Measurements from ENCODE around the gene CCR5AS.
"Not testable (repeated sequence)": the region's sequence is repeated elsewhere in the genome, so short reads cannot be mapped to it uniquely, and the experiment has no call there.

The CCR5AS gene

DNA sequence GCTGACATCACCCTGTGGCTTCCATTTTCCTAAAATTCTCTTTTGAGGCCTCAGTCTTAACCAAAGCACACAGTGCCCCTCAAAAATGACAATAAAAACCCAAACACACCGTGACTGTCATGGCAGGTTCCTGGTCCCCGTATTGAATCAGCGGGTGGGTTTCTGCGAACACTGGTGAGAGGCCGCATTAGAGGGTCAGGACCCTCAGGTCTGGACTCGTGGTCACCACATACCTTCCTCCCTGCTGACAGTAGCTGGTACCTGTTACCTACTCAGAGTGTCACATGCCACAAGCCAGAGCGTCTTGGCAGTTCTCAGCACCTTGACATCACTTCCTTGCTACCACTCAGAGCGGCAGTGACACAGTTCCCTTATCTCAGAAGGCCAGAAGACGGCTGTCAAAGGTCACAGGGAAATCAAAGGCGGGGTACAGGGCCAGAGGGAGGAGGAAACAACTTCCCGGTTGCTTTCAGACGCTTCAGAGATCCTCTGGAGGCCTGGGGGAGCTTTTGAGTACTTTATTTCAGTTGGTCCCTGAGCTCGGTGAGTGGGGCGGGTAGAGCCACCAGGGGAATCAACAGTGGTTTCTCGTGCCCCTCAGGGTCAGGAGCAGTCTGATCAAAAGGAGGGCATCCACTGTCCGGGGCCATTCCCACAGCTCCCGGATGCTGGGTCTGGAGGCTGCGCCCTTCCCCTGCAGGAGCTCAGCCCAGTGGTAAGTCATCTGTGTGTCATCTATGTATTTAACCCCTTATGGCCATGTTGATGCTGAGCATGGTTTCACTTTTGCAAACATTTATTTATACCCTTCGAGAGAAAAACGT lies at the start of gene CCR5AS, which contains the start of gene CCRL2:
Gene CCR5AS, minus strand, starts transcription at position 279 of the 824 bp plus-strand sequence.
Gene CCRL2, plus strand, starts transcription at position 472 of the 824 bp plus-strand sequence. CDS start 821 bp downstream, outside the sequence.
- no peak for DNase-seq

DNA sequence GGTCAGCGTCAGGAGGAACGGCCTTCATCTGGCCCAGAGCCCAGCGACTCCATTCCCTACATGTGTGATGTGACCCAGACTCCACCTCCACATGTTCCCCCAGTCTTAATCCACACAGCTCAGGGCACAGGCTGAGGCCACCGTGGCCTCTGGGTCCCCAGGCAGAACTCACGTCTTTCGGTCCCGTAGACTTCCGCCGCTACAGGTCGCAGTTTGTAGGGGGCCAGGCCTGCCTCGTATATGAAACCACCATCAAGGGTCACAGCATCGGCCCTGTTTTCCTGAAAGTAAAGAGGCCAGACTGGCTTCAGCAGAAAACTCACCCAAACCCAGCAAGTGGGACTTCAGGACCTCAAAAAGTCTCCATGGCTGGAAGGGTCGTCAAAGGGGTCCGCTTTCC lies 49.3 kb upstream of the CCR5AS start:
- DNase-seq = no peak

DNA sequence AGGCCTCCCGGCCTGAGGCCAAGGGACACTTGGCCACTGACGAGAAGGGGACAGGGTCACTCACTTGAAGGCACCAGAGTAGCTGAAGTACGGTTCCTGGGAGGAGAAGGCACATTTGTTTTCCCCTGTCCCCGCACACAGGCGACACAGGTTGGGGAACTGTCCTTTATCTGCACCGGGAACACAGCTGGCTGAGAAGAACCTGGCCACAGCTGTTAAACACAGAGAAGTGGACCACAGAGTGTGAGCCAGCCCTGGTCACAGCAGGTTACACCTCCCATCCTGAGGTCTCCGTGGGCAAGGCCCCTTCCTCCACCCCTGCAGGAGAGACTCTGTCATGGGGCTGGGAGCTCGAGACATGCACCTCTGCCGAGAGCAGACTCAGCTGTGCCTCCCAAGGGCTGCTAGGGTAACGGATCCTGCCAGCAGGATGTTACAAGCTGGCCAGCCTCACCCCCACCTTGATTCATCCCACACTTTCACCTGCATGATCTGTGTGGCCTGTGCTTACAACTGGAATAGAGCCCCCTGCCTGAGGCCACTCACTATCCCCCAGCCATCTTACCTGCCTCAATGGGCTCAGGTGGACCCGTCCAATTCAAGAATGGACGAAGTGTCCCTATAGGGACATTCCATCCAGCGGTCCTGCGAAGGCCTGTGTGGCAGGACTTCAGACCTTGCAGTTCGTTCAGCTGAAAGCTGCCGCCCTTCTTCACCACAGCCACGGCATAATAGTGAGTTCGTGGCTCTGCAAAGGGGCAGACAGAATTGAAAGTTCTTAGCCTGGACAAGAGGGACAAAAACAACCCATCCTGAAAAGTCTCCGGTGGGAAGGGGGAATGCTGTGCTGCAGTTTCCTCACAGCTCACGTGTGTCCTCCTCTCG lies 48.6 kb upstream of the CCR5AS start:
- DNase-seq = no peak

DNA sequence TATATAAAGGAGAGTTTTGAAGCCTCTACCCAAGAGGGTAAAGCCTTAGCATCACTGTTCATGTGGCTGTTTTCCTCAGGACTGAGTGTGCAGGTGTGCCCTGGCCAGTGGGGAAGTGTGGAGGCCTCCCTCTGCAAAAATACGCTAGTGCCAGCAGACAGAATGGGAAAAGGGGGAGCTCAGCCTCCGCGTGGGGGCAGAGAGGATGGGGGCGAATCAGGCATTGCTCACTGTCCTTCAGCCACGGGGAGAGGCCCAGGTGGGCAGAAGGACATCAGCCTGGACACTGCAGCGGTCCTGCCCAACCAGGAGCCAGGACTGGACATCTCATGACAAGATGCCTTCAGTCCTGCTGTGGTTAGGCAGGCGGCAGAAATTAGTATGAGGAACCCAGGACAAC lies 47.7 kb upstream of the CCR5AS start:
- no peak for DNase-seq

DNA sequence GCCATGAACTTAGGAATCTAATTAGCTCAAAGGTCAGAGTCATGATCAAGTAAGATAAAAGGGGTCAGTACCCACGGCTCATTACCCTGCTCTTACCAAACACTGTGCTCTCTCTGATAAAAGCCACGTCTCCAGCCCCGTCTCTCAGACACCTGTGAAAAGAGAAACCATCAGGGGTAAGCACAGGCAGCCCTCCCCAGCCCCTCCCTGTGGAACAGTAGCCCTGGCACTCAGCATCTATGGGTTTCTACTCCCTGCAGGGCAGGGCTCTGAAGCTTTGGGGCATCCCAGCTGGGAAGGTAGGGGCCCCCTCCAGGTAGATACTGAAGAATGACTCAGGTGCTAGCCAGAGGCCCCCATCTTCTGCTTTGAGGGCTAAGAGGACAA lies 47.3 kb upstream of the CCR5AS start:
- no peak for DNase-seq

DNA sequence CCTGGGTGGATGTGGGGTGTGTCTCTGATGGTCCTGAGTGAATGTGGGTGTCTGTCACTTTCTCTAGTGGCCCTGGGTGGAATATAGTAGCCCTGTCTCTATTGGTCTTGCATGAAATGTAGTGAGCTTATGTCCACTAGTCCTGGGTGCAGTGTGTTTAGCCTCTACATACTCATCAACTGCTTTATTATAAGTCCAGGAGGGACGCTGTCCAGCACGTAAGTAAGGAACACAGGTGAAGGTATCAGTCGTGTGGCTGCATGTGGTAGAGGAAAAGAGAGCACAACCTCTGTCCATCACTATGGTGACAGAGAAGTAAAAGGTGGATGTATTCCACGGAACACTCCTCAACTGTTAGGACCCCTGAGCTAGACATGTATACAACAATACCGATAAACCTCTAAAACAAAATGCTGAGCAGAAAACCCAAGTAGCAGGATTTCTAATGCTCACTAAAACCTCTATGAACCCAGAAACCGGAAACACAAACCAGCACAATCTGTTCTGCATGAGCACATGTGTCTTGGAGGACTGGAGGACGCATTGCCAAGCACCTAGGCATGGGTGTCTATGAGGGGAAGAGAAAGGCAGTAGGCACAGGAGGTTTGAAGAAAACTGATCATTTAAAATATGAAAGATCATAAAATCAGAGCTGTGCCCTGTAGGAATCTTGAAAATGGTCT lies 46.8 kb upstream of the CCR5AS start:
- DNase-seq = no peak

DNA sequence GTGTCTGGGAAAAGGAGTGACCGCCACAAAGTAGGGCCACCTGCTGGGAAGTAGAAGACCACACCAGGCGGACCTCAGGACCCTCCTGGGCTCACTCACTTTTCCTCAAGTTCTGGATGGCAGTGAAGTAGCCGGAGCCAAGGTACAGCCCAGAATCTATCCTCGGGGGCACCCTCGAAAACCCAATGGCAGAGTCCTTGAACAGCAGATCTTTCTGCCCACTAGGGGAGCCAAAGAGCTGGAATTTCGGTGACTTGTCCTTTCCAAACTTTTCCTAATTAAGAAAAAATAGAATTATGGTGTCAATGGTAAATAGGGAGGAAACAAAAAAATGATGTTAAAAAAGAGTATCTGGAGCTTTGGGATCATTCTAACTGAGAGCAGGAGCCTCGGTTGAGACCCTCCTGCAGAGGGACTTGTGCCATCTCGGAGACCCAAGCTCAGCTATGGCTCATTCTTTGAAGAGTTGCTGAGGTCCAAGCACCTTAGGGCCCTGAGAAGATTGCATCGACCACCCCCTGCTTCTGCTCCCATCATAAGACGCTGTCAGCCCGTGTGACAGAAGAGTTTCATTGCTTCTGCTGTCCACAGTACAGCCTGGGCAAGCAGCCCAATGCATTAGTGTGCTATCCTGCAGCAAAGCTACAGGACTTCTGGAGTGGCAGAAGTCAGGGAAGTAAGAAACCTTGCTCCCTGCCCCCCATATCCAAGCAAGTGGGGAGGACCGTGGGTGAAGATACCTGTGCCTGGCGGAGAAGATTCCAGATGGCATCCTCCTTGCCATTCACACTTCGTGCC lies 43.1 kb upstream of the CCR5AS start:
- DNase-seq = no peak

DNA sequence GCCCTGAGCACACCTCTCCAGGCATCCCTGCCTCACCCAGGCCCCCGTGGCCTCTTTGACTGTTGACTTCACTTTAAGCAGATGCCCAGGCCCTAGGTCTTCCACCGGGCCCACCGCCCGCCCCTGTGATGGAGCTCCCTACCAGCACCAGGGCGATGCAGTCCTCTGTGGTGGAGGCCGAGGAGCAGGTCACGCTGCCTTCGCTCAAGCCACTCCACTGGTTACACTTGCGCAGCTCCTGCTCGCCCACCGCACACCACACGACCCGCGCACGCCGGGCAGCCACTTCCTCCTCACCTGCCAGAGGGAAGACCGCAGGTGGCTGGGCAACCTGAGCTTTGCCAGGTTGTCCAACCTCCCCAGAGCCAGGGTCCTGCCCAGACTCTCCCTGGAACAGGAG lies 41.9 kb upstream of the CCR5AS start:
- DNase-seq = no peak

DNA sequence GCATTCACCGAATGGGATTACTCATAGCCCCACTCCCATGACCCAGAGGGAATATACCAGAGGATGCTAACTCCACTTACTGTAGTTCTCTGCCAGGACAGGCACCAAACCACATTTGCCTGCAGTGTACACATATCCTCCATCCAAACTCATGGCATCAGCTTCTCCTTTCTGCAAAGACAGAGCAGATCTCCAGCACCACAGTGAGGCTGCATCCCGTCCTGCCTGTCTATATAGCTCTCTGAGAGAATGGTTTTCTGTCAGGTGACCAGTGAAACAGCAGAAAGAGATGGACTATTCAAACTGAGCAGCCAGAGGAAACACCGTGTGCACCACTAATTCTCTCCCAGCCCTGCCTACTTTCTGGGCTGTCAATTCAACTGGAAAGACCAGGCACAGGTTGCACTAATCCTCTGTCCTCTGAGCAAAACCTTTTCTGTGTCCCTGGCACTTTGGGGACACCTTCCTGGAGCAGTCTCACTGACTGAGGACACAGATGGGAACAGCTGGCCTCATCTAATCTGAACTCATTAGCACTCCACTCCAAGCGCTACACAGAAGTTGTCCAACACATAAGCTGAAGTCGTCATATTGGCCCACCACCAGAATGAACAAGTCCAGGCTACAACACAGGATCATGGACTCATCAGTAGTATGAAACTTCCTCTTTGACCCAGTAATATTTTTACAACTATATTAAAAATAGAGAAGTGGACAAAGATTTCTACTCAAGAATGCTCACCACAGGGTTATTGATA lies 40.5 kb upstream of the CCR5AS start:
- no peak for DNase-seq

DNA sequence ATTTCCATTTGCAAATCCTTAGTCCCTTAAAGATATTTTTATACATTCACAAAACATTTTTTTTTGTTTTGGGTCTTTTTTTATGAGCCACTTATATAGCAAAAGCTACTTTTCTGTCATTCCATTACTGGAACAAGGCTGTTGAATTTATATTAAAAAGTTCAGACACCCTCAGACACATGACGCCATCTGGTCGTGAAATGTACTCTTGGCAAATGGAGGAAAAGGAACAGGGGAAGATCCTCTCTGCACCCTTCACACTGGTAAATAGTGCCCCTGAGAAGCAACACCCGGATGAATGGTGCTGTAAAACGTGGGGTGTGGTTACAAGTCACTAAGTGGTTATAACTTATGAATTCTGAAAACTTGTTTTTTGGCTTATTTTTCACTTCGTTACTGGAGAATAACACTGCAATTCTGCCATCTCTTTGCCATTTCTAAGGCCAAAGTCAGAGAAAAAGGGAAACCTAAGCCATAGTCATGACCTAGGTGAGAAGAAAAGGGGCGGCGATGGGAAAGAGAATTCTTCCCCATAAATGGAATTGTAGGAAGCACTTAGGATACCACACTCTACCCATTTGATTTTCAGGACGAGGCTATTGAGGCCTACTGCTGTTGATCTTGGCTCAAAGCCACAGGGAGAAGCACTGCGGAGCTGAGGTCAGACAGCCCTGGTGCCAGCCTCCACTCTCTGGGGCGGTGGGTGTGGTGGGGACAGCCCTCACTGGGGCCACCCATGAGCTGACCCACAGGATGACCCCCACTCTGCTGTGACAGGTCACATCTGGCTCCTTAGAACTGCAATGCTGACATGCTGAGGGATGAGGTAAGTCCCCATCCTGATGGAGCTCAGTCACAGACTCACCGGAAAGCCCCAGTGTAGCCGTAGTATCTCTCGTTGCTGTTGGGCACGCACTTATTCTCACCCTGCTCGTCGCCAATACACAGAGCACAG lies 36.0 kb upstream of the CCR5AS start:
- no peak for DNase-seq

DNA sequence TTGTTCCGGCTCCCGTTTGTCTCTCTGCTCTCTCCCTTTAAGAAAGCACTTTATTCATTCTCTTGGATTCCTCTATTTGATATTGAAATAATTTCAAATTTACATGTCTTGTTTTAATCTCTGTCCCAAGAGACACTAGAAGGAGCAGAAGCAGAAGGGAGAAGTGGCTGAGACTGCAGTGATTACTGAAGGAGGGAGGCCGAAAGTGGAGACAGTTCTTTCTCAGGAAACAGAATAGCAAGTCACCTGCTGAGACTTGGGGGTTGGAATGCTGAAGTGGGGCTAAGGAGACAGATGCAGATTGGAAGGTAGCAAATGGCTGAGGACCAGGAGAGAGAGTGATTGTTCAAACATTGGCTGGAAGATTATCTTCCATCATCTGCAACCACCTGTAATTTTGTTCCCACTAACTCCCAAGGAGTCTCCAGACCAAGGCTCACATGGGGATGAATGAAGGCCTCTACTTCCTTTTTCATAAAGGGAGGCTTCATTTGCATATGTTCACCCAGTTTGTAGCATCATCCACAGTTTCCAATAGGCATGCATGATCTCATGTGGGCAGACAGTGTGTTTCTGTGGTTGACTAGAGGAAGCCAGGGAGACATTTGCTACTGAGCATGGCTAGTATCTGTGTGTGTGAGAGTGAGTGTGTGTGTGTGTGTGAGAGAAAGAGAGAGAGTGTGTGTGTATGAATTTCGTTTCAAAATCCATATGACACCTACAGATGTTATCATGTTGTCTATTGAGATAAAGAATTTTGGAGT lies 33.8 kb upstream of the CCR5AS start:
- no peak for DNase-seq

DNA sequence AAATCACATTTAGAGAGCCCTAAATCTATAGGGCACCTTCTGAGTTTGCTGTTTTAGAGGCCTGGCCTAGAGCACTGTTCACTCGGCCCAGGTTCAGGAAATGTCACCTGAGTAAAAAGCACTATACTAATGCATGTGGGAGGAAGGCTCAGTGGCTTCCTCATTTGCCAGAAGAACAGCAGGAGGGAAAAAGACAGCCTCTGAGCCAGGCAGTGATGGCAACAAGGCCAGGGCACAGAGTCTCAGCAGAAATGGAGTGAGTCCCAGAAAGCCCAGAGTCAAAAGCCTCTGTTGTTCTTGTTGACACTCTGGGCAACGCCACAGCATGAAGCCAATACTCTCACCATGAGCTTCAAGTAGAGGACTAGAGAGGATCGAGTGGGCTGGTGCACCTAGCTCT lies 32.0 kb upstream of the CCR5AS start:
- no peak for DNase-seq

DNA sequence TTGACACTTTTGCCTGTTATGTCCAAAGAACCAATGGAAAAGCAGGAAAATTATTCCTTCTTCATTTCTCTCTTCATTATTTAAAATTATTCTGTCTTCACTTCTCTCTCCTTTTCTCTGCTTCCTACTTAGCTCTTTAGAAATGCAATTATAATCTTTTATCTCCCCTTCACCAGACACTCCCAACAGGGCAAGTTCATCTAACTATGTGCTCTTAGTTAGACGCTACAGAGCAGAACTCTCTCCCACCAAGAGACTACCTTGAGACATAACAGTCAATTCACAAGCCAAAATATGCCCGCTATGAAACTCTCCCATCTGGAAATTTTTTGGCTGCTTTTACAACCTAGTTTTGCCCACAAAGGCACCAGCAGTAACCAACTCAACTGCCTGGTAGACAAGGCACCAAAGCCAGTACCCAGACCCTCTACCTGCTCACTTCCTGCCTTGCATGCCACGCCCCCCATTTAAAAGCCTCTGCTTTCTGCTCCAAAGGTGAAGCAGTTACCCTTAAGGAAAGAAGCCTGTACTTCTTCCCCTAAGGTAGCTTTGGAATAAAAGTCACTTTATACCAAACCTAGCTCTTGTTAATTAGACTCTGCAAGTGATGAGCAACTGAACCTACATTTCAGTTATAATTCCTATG lies 28.3 kb upstream of the CCR5AS start:
- DNase-seq = no peak

DNA sequence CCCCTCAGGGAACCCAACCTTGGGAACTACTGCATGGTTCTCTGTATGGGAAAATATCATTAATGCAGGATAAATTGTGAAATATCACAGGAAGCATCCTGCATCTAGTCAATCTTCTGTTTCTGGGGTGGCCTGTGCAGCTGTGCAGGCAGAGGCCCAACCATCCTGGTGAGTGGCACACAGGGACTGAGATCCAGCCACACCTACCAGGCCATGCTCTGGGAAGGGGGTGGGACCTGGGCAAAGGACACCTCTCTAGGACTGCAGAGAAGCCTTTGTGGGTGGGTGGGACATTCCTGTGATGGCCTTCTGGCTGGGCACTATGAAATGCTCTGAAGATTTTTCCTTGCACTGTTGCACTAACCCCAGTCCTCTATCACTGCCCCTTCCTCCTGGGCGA lies 27.0 kb upstream of the CCR5AS start:
- DNase-seq = no peak

DNA sequence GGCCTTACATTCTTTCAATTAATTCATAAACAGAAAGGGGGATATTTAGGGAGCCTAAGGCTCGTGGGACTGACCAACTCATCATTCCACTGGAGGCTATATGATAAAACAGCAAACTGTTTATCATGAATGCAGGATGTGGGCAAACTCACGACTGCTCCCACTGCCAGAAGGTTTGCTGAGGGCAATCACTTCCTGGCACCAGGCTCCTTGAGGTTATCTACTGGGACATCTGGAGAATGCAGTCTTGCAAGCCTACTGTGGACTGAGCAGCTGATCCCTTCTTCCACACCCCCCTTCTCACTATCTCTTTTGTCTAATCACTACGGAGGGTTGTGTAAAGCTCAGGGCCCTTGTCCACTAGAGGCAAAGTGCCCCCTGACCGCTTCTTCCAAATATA lies 26.3 kb upstream of the CCR5AS start:
- not testable (repeated sequence) for DNase-seq

DNA sequence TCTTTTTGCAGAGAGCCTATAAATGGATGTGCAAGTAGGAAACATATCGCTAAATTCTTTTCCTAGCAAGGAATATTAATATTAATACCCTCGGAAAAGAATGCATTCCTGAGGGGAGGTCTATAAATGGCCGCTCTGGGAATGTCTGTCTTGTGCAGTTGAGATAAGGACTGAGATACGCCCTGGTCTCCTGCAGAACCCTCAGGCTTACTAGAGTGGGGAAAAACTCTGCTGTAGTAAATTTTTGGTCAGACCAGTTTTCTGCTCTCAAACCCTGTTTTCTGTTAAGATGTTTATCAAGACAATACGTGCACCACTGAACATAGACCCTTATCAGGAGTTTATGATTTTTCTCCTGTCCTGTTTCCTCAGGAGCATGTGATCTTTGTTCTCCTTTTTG lies 25.0 kb upstream of the CCR5AS start:
- DNase-seq = not testable (repeated sequence)

DNA sequence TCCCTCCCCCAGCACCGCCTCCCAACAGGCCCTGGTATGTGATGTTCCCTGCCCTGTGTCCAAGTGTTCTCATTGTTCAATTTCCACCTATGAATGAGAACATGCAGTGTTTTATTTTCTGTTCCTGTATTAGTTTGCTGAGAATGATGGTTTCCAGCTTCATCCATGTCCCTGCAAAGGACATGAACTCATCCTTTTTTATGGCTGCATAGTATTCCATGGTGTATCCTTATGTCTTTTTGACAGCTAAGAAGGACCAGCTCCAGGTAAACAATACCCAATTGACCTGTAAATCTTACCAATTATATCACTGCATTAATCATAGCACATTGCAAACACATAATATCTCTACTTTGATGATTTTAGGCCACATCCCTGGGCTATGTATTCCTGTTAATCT lies 24.0 kb upstream of the CCR5AS start:
- DNase-seq = not testable (repeated sequence)

DNA sequence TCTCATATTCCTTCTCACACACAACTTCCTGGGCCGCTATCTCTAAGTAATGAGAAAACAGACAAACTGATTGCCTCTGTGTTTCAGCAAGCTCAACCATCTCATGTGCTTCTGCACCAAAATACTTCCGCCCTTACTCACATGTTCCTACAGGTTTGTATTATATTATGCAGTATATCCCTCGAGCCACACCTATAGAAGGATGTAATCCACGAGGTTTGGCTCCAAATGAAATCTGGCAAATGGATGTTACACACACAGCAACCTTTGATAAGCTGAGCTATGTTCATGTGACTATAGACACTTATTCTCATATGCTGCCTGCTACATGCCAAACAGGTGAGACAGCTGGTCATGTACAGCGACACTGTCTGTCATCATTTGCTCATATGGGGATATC lies 22.8 kb upstream of the CCR5AS start:
- no peak for DNase-seq
